ENCODE data around the gene HPSE.

- TF ChIP-seq POLR2AphosphoS5 (IDR thresholded peaks at IDR 0.05) (no peak), POLR2A (IDR thresholded peaks at IDR 0.05) (no peak)
These were observed 35.9 kb upstream of the HPSE start for GRCh38 chr4:83370640-83370906.
